CD8-positive, alpha-beta memory T cell (primary cell): Measurements from ENCODE around the gene BNC2. TPM values are rescaled to one million over a fixed set of nuclear protein-coding genes. Genes with fewer than 3 reads are reported as not detected.

Experiments
- CTCF ChIA-PET: fragments of 350-600 bp; sonication (Branson Sonifier 250); formaldehyde crosslinking; loops from one replicate; lab custom pipeline; 2021; ENCODE audit warnings: antibody characterized with exemption; lab: Charles Lee
- POLR2A ChIA-PET: fragments of 350-600 bp; sonication (Branson Sonifier 250); formaldehyde crosslinking; loops from one replicate; lab custom pipeline; 2021; ENCODE audit warnings: antibody characterized with exemption; lab: Charles Lee
- DNase-seq, 5 donors: peaks; one replicate each; pipeline versions ENCODE4 v3.0.0 to v3.0.0-alpha.2; 2020 to 2022; ENCODE audit warnings: mixed read lengths in 1 of 5
- H3K27ac ChIP-seq: one replicate; pipeline ENCODE4 v1.7.0; 2013; ENCODE audit warnings: low read depth, mild to moderate bottlenecking, low read length, moderate library complexity
- H3K27me3 ChIP-seq: 2 replicates; pipeline ENCODE4 v1.7.0; 2013; ENCODE audit warnings: low read length, mild to moderate bottlenecking; ENCODE audit not compliant: insufficient read depth, poor library complexity, severe bottlenecking
- H3K36me3 ChIP-seq: 2 replicates; pipeline ENCODE4 v1.7.0; 2013; ENCODE audit warnings: mild to moderate bottlenecking, low read length, moderate library complexity; ENCODE audit not compliant: insufficient read depth
- H3K4me1 ChIP-seq: 2 replicates; pipeline ENCODE4 v1.7.0; 2013; ENCODE audit warnings: mild to moderate bottlenecking, low read length, moderate library complexity; ENCODE audit not compliant: insufficient read depth
- H3K4me3 ChIP-seq: 2 replicates; pipeline ENCODE4 v1.7.0; 2013; ENCODE audit warnings: mild to moderate bottlenecking, low read length
- H3K9me3 ChIP-seq: 2 replicates; pipeline ENCODE4 v1.7.0; 2013; ENCODE audit warnings: mild to moderate bottlenecking, low read length
- H3K27ac Mint-ChIP-seq, 8 donors: one replicate each; pipeline ENCODE4 v1.8.0; 2020 to 2021; ENCODE audit warnings: mixed read lengths in 8 of 8, mild to moderate bottlenecking in 6 of 8, inconsistent platforms in 3 of 8, moderate library complexity in 3 of 8
- H3K27me3 Mint-ChIP-seq, 2 donors: one replicate each; pipeline ENCODE4 v1.8.0; 2020 to 2021; ENCODE audit warnings: mixed read lengths in 2 of 2, mild to moderate bottlenecking in 1 of 2, moderate library complexity in 1 of 2
- H3K36me3 Mint-ChIP-seq, 3 donors: one replicate each; pipeline ENCODE4 v1.8.0; 2020 to 2021; ENCODE audit warnings: mixed read lengths in 3 of 3, inconsistent platforms in 1 of 3, mild to moderate bottlenecking in 1 of 3
- H3K4me1 Mint-ChIP-seq, 3 donors: one replicate each; pipeline ENCODE4 v1.8.0; 2020 to 2021; ENCODE audit warnings: mixed read lengths in 3 of 3, inconsistent platforms in 1 of 3, mild to moderate bottlenecking in 1 of 3
- H3K4me3 Mint-ChIP-seq, 7 donors: one replicate each; pipeline ENCODE4 v1.8.0; 2020 to 2021; ENCODE audit warnings: mixed read lengths in 7 of 7, mild to moderate bottlenecking in 6 of 7, moderate library complexity in 4 of 7, inconsistent platforms in 2 of 7
- H3K9me3 Mint-ChIP-seq, 5 donors: one replicate each; pipeline ENCODE4 v1.8.0; 2020 to 2022; ENCODE audit warnings: mixed read lengths in 5 of 5, mild to moderate bottlenecking in 3 of 5, moderate library complexity in 2 of 5, inconsistent platforms in 1 of 5
- polyA plus RNA-seq: library from polyadenylated mRNA; unstranded; fragments of 300-500 nt; fragmentation: Illumina TruSeq; gene quantifications from one replicate; pipeline ENCODE4 v1.2.3, GENCODE V29; 2021
- total RNA-seq, 2 experiments: library from RNA; stranded (reverse); gene quantifications; one replicate each; pipeline ENCODE4 v1.2.3, GENCODE V29; 2021

BNC2 gene
- total and polyA plus RNA-seq, 3 experiments from 2014 or later = 0.18 TPM; not detected in 2

- Mint-ChIP-seq H3K36me3 (no peaks in the 10 kb centered on the region), H3K4me3 (no peak overlapping the region), H3K4me1 (no peaks in the 10 kb centered on the region), H3K27ac (no peak overlapping the region), H3K9me3 (peaks cover 3 to 18% (median 4%) of the 10 kb centered on the region in 5 donors), H3K27me3 (no peaks in the 10 kb centered on the region)
- Histone ChIP-seq H3K9me3 (no peaks in the 10 kb centered on the region), H3K4me1 (no peaks in the 10 kb centered on the region), H3K4me3 (no peak overlapping the region), H3K36me3 (no peaks in the 10 kb centered on the region), H3K27ac (no peak overlapping the region), H3K27me3 (no peaks in the 10 kb centered on the region)
- CTCF ChIA-PET = no interaction called here
- DNase-seq = no peak
- POLR2A ChIA-PET = no interaction called here
Measured at GRCh38 chr9:16413509-16414016, 456.9 kb downstream of the BNC2 start.

GRCh38 chr9:16412740-16413139, 457.7 kb downstream of the BNC2 start:
- DNase-seq = no peak
- ChIA-PET POLR2A (no interaction called here), CTCF (no interaction called here)
- Mint-ChIP-seq H3K27ac (no peak overlapping the region), H3K27me3 (no peaks in the 10 kb centered on the region), H3K4me3 (no peak overlapping the region), H3K36me3 (no peaks in the 10 kb centered on the region), H3K9me3 (peaks cover 1 to 18% (median 4%) of the 10 kb centered on the region in 5 donors), H3K4me1 (no peaks in the 10 kb centered on the region)
- H3K4me1 ChIP-seq = no peaks in the 10 kb centered on the region
- no peaks in the 10 kb centered on the region for H3K27me3 ChIP-seq
- no peak overlapping the region for H3K4me3 ChIP-seq
- no peaks in the 10 kb centered on the region for H3K9me3 ChIP-seq
- no peaks in the 10 kb centered on the region for H3K36me3 ChIP-seq
- H3K27ac ChIP-seq = no peak overlapping the region

GRCh38 chr9:16411311-16411710, 459.2 kb downstream of the BNC2 start:
- H3K36me3 Mint-ChIP-seq = no peaks in the 10 kb centered on the region
- no peaks in the 10 kb centered on the region for H3K27me3 ChIP-seq
- no peak overlapping the region for H3K27ac Mint-ChIP-seq
- no peaks in the 10 kb centered on the region for H3K27me3 Mint-ChIP-seq
- H3K9me3 ChIP-seq = no peaks in the 10 kb centered on the region
- DNase-seq = no peak
- no peak overlapping the region for H3K27ac ChIP-seq
- H3K4me3 ChIP-seq = no peak overlapping the region
- no peaks in the 10 kb centered on the region for H3K36me3 ChIP-seq
- ChIA-PET CTCF (no interaction called here), POLR2A (no interaction called here)
- no peaks in the 10 kb centered on the region for H3K4me1 ChIP-seq
- H3K4me1 Mint-ChIP-seq = no peaks in the 10 kb centered on the region
- H3K9me3 Mint-ChIP-seq = peaks cover 1 to 18% (median 7%) of the 10 kb centered on the region in 5 donors
- H3K4me3 Mint-ChIP-seq = no peak overlapping the region

- Histone ChIP-seq H3K36me3 (no peaks in the 10 kb centered on the region), H3K27ac (no peak overlapping the region), H3K4me1 (no peaks in the 10 kb centered on the region), H3K4me3 (no peak overlapping the region), H3K9me3 (no peaks in the 10 kb centered on the region), H3K27me3 (no peaks in the 10 kb centered on the region)
- no peaks in the 10 kb centered on the region for H3K4me1 Mint-ChIP-seq
- H3K27me3 Mint-ChIP-seq = no peaks in the 10 kb centered on the region
- no peak overlapping the region for H3K4me3 Mint-ChIP-seq
- no peak overlapping the region for H3K27ac Mint-ChIP-seq
- peaks cover 1 to 18% (median 8%) of the 10 kb centered on the region in 5 donors for H3K9me3 Mint-ChIP-seq
- no peak for DNase-seq
- CTCF ChIA-PET = no interaction called here
- POLR2A ChIA-PET = no interaction called here
- H3K36me3 Mint-ChIP-seq = no peaks in the 10 kb centered on the region
Measured at GRCh38 chr9:16410601-16411280, 459.7 kb downstream of the BNC2 start.

- no peaks in the 10 kb centered on the region for H3K36me3 ChIP-seq
- no peaks in the 10 kb centered on the region for H3K27me3 ChIP-seq
- H3K4me1 ChIP-seq = no peaks in the 10 kb centered on the region
- Mint-ChIP-seq H3K9me3 (peaks cover 1 to 14% (median 6%) of the 10 kb centered on the region in 5 donors), H3K36me3 (no peaks in the 10 kb centered on the region), H3K4me1 (no peaks in the 10 kb centered on the region), H3K4me3 (no peak overlapping the region), H3K27ac (no peak overlapping the region), H3K27me3 (no peaks in the 10 kb centered on the region)
- DNase-seq = no peak
- POLR2A ChIA-PET = no interaction called here
- H3K4me3 ChIP-seq = no peak overlapping the region
- CTCF ChIA-PET = no interaction called here
- H3K27ac ChIP-seq = no peak overlapping the region
- H3K9me3 ChIP-seq = no peaks in the 10 kb centered on the region
Measured at GRCh38 chr9:16407617-16408016, 462.9 kb downstream of the BNC2 start.

- no peaks in the 10 kb centered on the region for H3K4me1 Mint-ChIP-seq
- CTCF ChIA-PET = no interaction called here
- DNase-seq = no peak
- H3K4me1 ChIP-seq = no peaks in the 10 kb centered on the region
- no peak overlapping the region for H3K4me3 Mint-ChIP-seq
- H3K36me3 Mint-ChIP-seq = no peaks in the 10 kb centered on the region
- no peak overlapping the region for H3K4me3 ChIP-seq
- no peak overlapping the region for H3K27ac ChIP-seq
- H3K27me3 ChIP-seq = no peaks in the 10 kb centered on the region
- no peaks in the 10 kb centered on the region for H3K27me3 Mint-ChIP-seq
- no peaks in the 10 kb centered on the region for H3K36me3 ChIP-seq
- no peaks in the 10 kb centered on the region for H3K9me3 ChIP-seq
- H3K9me3 Mint-ChIP-seq = peaks cover 0 to 14% (median 6%) of the 10 kb centered on the region in 5 donors
- POLR2A ChIA-PET = no interaction called here
- H3K27ac Mint-ChIP-seq = no peak overlapping the region
Measured at GRCh38 chr9:16406526-16407225, 463.8 kb downstream of the BNC2 start.

GRCh38 chr9:16405421-16405820, 465.0 kb downstream of the BNC2 start:
- Histone ChIP-seq H3K27me3 (no peaks in the 10 kb centered on the region), H3K36me3 (no peaks in the 10 kb centered on the region), H3K4me1 (no peaks in the 10 kb centered on the region), H3K9me3 (no peaks in the 10 kb centered on the region), H3K27ac (no peak overlapping the region), H3K4me3 (no peak overlapping the region)
- no peak overlapping the region for H3K27ac Mint-ChIP-seq
- no peak for DNase-seq
- ChIA-PET CTCF (no interaction called here), POLR2A (no interaction called here)
- H3K4me1 Mint-ChIP-seq = no peaks in the 10 kb centered on the region
- H3K9me3 Mint-ChIP-seq = peaks cover 0 to 10% (median 4%) of the 10 kb centered on the region in 5 donors
- H3K36me3 Mint-ChIP-seq = no peaks in the 10 kb centered on the region
- no peak overlapping the region for H3K4me3 Mint-ChIP-seq
- H3K27me3 Mint-ChIP-seq = no peaks in the 10 kb centered on the region

- Mint-ChIP-seq H3K27me3 (no peaks in the 10 kb centered on the region), H3K4me3 (no peak overlapping the region), H3K27ac (no peak overlapping the region), H3K9me3 (peaks cover 0 to 13% (median 7%) of the 10 kb centered on the region in 5 donors), H3K4me1 (no peaks in the 10 kb centered on the region), H3K36me3 (peaks cover 0 to 1% (median 0%) of the 10 kb centered on the region in 3 donors)
- H3K36me3 ChIP-seq = no peaks in the 10 kb centered on the region
- H3K27me3 ChIP-seq = no peaks in the 10 kb centered on the region
- H3K4me1 ChIP-seq = no peaks in the 10 kb centered on the region
- H3K27ac ChIP-seq = no peak overlapping the region
- ChIA-PET CTCF (no interaction called here), POLR2A (no interaction called here)
- no peaks in the 10 kb centered on the region for H3K9me3 ChIP-seq
- no peak for DNase-seq
- H3K4me3 ChIP-seq = no peak overlapping the region
Measured at GRCh38 chr9:16401701-16402100, 468.8 kb downstream of the BNC2 start.
